Astrocyte (in vitro differentiated cells and primary cell): ENCODE measurements around the gene PCSK7.

Experiments
- EZH2 ChIP-seq: IDR thresholded peaks from 2 replicates; pipeline ENCODE4 v1.6.1; 2012; ENCODE audit warnings: mild to moderate bottlenecking, low read length, inconsistent platforms; ENCODE audit not compliant: insufficient read depth
- TF ChIP-seq, protein P1 (sequence below): IDR thresholded peaks from 2 replicates; pipeline ENCODE4 v1.5.1; 2011; ENCODE audit warnings: low read depth, mild to moderate bottlenecking, inconsistent platforms, low read length, moderate library complexity; ENCODE audit not compliant: insufficient read depth

DNA sequence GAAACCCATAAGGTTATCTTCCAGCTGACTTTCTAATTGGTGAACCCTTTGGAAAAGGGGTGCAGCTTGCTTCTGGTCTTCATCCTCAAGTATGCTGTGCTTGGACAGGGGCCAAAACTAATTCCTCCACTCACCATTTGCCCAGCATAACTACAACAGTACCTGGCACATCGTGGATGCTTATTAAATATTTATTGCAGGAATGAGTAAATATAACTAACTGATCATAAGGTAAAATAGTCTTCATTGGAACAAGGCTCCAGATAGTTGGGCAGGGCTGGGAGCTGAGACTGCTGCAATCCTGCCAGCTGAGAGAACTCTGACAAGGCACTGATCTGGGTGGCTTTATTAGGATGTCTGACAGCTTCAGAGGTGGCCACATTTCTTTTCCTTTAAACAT lies 55.7 kb downstream of the PCSK7 start:
- TF ChIP-seq EZH2: no peak
- TF ChIP-seq, protein P1, sequence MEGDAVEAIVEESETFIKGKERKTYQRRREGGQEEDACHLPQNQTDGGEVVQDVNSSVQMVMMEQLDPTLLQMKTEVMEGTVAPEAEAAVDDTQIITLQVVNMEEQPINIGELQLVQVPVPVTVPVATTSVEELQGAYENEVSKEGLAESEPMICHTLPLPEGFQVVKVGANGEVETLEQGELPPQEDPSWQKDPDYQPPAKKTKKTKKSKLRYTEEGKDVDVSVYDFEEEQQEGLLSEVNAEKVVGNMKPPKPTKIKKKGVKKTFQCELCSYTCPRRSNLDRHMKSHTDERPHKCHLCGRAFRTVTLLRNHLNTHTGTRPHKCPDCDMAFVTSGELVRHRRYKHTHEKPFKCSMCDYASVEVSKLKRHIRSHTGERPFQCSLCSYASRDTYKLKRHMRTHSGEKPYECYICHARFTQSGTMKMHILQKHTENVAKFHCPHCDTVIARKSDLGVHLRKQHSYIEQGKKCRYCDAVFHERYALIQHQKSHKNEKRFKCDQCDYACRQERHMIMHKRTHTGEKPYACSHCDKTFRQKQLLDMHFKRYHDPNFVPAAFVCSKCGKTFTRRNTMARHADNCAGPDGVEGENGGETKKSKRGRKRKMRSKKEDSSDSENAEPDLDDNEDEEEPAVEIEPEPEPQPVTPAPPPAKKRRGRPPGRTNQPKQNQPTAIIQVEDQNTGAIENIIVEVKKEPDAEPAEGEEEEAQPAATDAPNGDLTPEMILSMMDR: no peak
